Measurements from ENCODE around the gene CNTNAP2. TPM values are rescaled to one million over a fixed set of nuclear protein-coding genes. Genes with fewer than 3 reads are reported as not detected.
A peak's percentile ranks its signal among the peaks of the same experiment; 100 is the strongest.

CNTNAP2 gene
- total and polyA plus RNA-seq, 9 of the 15 experiments (the other 6 are each of a cell fraction or from before 2014, with no cell fraction given) = 0.04 to 0.62 (median 0.09) TPM; not detected in 4

GRCh38 chr7:148255333-148255732 lies 2138.7 kb downstream of the CNTNAP2 start:
- no peak overlapping the region for H3K9ac ChIP-seq (ENCODE audit: insufficient read depth in 1 of 2, low read depth in 2 of 2, low read length in 2 of 2)
- no TSS peak for BruUV-seq (replicated peaks)
- no peaks in the 10 kb centered on the region for H3K9me3 ChIP-seq (replicated peaks; ENCODE audit: control insufficient read depth, insufficient read depth, low read depth, low read length)
- 2% methylated on average over 3 of the region's 3 CpGs for WGBS (ENCODE audit: insufficient coverage, low coverage, missing lambda C conversion rate)
- no peak overlapping the region for H2AFZ ChIP-seq (ENCODE audit: low read depth, low read length)
- no peak overlapping the region for H3K4me2 ChIP-seq (ENCODE audit: insufficient read depth, low read length)
- H3K36me3 ChIP-seq (ENCODE audit: control insufficient read depth, insufficient read depth, low read length) = no peaks in the 10 kb centered on the region
- POLR2A ChIA-PET = no interaction called here
- DNase-seq (ENCODE audit: extremely low read depth in 1 of 4, low spot score in 3 of 4) (no peak), FAIRE-seq (no peak), ATAC-seq (no peak)
- H4K20me1 ChIP-seq (replicated peaks; ENCODE audit: control insufficient read depth, insufficient read depth, low read length) = no peaks in the 10 kb centered on the region
- peaks cover 5 to 18% of the 10 kb centered on the region in 2 experiments; a peak in 4 of 5 replicates for H3K27me3 ChIP-seq (ENCODE audit: control insufficient read depth in 2 of 2, insufficient read depth in 2 of 2, low read length in 2 of 2)
- intact Hi-C loops (cut with micrococcal nuclease) = no loop called here
- TF ChIP-seq, protein P1, sequence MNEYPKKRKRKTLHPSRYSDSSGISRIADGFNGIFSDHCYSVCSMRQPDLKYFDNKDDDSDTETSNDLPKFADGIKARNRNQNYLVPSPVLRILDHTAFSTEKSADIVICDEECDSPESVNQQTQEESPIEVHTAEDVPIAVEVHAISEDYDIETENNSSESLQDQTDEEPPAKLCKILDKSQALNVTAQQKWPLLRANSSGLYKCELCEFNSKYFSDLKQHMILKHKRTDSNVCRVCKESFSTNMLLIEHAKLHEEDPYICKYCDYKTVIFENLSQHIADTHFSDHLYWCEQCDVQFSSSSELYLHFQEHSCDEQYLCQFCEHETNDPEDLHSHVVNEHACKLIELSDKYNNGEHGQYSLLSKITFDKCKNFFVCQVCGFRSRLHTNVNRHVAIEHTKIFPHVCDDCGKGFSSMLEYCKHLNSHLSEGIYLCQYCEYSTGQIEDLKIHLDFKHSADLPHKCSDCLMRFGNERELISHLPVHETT (CRISPR knock-in tag; conservative IDR thresholded peaks at IDR 0.05 in 1 of 2, IDR thresholded peaks at IDR 0.05 in 1 of 2) = no peak
- TF ChIP-seq, protein P2, sequence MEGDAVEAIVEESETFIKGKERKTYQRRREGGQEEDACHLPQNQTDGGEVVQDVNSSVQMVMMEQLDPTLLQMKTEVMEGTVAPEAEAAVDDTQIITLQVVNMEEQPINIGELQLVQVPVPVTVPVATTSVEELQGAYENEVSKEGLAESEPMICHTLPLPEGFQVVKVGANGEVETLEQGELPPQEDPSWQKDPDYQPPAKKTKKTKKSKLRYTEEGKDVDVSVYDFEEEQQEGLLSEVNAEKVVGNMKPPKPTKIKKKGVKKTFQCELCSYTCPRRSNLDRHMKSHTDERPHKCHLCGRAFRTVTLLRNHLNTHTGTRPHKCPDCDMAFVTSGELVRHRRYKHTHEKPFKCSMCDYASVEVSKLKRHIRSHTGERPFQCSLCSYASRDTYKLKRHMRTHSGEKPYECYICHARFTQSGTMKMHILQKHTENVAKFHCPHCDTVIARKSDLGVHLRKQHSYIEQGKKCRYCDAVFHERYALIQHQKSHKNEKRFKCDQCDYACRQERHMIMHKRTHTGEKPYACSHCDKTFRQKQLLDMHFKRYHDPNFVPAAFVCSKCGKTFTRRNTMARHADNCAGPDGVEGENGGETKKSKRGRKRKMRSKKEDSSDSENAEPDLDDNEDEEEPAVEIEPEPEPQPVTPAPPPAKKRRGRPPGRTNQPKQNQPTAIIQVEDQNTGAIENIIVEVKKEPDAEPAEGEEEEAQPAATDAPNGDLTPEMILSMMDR (IDR thresholded peaks at IDR 0.05 in 2 of 3, conservative IDR thresholded peaks at IDR 0.05 in 1 of 3; ENCODE audit: insufficient read depth in 2 of 3, low read depth in 1 of 3, low read length in 3 of 3) = peak in 1 of 3 experiments; percentile 34; a peak in 2 of 6 replicates
- TF ChIP-seq, protein P3, sequence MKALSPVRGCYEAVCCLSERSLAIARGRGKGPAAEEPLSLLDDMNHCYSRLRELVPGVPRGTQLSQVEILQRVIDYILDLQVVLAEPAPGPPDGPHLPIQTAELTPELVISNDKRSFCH (CRISPR knock-in tag; IDR thresholded peaks at IDR 0.05) = no peak
- TF ChIP-seq, protein P3 (tag; IDR thresholded peaks at IDR 0.05) = no peak
- CTCF ChIA-PET (ENCODE audit: low intra/inter-chr PET ratio) = no interaction called here
- H3K9me1 ChIP-seq (ENCODE audit: control insufficient read depth, insufficient read depth, low read length) = no peaks in the 10 kb centered on the region
- H3K27ac ChIP-seq (ENCODE audit: extremely low read depth, low read depth, low read length) = no peak overlapping the region
- in situ Hi-C loops (cut with MboI) = no loop called here
- no peak overlapping the region for H3K4me3 ChIP-seq
- H3K79me2 ChIP-seq (ENCODE audit: control insufficient read depth, insufficient read depth, low read length) = no peaks in the 10 kb centered on the region
- H3K4me1 ChIP-seq (replicated peaks in 1 of 2; ENCODE audit: control insufficient read depth in 2 of 2, insufficient read depth in 2 of 2, low read length in 2 of 2) = no peaks in the 10 kb centered on the region
